Measurements from ENCODE around the gene PRKACG. TPM values are rescaled to one million over a fixed set of nuclear protein-coding genes. Genes with fewer than 3 reads are reported as not detected.
A peak's percentile ranks its signal among the peaks of the same experiment; 100 is the strongest.

PRKACG gene
- total and polyA plus RNA-seq, 4 donors, result not detected

DNA sequence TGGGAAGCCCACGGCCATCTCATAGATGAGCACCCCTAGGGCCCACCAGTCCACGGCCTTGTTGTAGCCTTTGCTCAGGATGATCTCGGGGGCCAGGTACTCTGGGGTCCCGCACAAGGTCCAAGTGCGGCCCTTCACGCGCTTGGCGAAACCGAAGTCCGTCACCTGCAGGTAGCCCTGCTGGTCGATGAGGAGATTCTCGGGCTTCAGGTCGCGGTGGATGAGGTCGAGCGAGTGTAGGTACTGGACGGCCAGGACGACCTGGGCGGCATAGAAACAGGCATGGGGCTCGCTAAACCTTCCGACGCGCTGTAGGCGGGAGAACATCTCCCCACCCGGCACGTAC is 558 bp downstream of the PRKACG start:
- 95 to 96% methylated on average over 26 of the region's 26 CpGs for WGBS, 2 donors
- ATAC-seq (ENCODE audit: insufficient read depth, low FRiP score), result no peak
- TF ChIP-seq, protein P1, sequence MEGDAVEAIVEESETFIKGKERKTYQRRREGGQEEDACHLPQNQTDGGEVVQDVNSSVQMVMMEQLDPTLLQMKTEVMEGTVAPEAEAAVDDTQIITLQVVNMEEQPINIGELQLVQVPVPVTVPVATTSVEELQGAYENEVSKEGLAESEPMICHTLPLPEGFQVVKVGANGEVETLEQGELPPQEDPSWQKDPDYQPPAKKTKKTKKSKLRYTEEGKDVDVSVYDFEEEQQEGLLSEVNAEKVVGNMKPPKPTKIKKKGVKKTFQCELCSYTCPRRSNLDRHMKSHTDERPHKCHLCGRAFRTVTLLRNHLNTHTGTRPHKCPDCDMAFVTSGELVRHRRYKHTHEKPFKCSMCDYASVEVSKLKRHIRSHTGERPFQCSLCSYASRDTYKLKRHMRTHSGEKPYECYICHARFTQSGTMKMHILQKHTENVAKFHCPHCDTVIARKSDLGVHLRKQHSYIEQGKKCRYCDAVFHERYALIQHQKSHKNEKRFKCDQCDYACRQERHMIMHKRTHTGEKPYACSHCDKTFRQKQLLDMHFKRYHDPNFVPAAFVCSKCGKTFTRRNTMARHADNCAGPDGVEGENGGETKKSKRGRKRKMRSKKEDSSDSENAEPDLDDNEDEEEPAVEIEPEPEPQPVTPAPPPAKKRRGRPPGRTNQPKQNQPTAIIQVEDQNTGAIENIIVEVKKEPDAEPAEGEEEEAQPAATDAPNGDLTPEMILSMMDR (IDR thresholded peaks at IDR 0.05; ENCODE audit: control extremely low read depth, extremely low read depth), result no peak

DNA sequence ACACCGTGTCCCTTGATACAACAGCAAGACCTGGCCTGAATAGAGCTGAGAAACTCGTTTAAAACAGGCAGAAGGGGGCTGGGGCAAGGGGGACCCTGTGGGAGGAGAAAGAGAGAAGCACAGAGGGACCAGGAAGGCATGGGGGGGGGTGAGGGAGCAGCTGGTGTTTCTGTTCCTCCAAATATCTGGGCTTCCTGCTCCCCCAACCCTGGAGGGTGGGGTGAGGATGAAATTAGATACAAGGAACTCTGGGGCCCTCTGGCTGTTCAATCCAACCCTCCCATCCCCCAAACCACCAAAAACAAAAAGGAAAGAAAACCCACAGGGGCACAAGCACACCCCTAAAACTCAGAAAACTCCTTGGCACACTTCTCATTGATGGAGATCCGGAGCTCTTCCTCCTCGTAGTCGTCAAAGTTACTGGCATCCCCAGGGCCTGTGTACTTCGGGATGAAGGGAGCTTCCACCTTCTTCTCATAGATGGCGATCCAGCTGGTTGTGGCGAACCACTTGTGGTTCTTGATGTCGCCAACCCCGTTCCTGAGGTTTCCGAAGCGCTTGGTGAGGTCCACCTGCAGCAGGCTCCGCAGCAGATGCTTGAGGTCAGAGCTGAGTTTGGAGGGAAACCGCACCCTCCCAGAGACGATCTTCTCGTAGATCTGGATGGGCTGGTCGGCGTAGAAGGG is 1.1 kb downstream of the PRKACG start:
- Histone ChIP-seq H3K9ac (ENCODE audit: insufficient read depth in 1 of 2, low read length in 2 of 2) (no peak overlapping the region), H3K4me3 (no peak overlapping the region), H3K27ac (ENCODE audit: low read depth in 1 of 2, low read length in 1 of 2) (no peak overlapping the region), H3K36me3 (ENCODE audit: control insufficient read depth in 4 of 4, insufficient read depth in 4 of 4, low read length in 4 of 4) (no peaks in the 10 kb centered on the region), H3K4me1 (ENCODE audit: control insufficient read depth in 5 of 5, insufficient read depth in 5 of 5, low read length in 5 of 5) (peaks cover 0 to 10% (median 0%) of the 10 kb centered on the region in 5 donors), H3K27me3 (ENCODE audit: control insufficient read depth in 3 of 3, insufficient read depth in 3 of 3, low read length in 2 of 3) (no peaks in the 10 kb centered on the region), H3K9me3 (ENCODE audit: control insufficient read depth in 4 of 4, insufficient read depth in 3 of 4, low read length in 3 of 4) (no peaks in the 10 kb centered on the region)
- ATAC-seq (ENCODE audit: insufficient read depth, low FRiP score), result no peak
- WGBS, 2 donors, result 25 to 60% methylated on average over 18 of the region's 18 CpGs
- DNase-seq, result no peak
- TF ChIP-seq, protein P1 (IDR thresholded peaks at IDR 0.05; ENCODE audit: control extremely low read depth, extremely low read depth), result no peak

More for the DNA sequence above, 558 bp downstream of the PRKACG start:
- H3K27me3 ChIP-seq (ENCODE audit: control insufficient read depth in 3 of 3, insufficient read depth in 3 of 3, low read length in 2 of 3), result no peaks in the 10 kb centered on the region
- no peaks in the 10 kb centered on the region for H3K36me3 ChIP-seq (ENCODE audit: control insufficient read depth in 4 of 4, insufficient read depth in 4 of 4, low read length in 4 of 4)
- no peak overlapping the region for H3K4me3 ChIP-seq
- DNase-seq, result no peak
- H3K9ac ChIP-seq (ENCODE audit: insufficient read depth in 1 of 2, low read length in 2 of 2), result no peak overlapping the region
- H3K4me1 ChIP-seq (ENCODE audit: control insufficient read depth in 5 of 5, insufficient read depth in 5 of 5, low read length in 5 of 5), result peaks cover 0 to 10% (median 0%) of the 10 kb centered on the region in 5 donors
- no peak overlapping the region for H3K27ac ChIP-seq (ENCODE audit: low read depth in 1 of 2, low read length in 1 of 2)
- no peaks in the 10 kb centered on the region for H3K9me3 ChIP-seq (ENCODE audit: control insufficient read depth in 4 of 4, insufficient read depth in 3 of 4, low read length in 3 of 4)

DNA sequence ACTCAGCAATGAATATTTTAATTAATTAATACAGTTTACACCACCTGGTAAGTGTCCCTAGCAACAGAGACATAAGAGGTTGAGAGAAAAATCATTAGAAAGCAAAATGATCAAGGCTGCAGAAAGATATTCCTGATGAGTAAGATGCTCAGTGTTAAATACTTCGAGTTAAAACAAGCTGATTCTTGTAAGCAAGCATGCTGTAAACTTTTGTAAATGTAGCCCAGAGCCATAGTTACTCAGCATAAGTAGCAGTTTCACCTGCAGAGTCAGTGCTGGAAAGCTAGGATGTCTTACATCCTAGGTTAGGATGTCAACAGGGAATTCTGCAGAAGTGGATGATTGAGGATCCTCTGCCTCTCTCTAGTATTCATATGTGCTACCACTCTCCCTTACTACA is 4.2 kb downstream of the PRKACG start:
- 78 to 95% methylated on average over 1 of the region's 1 CpG for WGBS, 2 donors
- Histone ChIP-seq H3K27me3 (ENCODE audit: control insufficient read depth in 3 of 3, insufficient read depth in 3 of 3, low read length in 2 of 3) (no peaks in the 10 kb centered on the region), H3K36me3 (ENCODE audit: control insufficient read depth in 4 of 4, insufficient read depth in 4 of 4, low read length in 4 of 4) (peaks cover 0 to 2% (median 0%) of the 10 kb centered on the region in 4 donors), H3K9me3 (ENCODE audit: control insufficient read depth in 4 of 4, insufficient read depth in 3 of 4, low read length in 3 of 4) (no peaks in the 10 kb centered on the region), H3K27ac (ENCODE audit: low read depth in 1 of 2, low read length in 1 of 2) (no peak overlapping the region), H3K4me3 (no peak overlapping the region), H3K4me1 (ENCODE audit: control insufficient read depth in 5 of 5, insufficient read depth in 5 of 5, low read length in 5 of 5) (peaks cover 0 to 3% (median 0%) of the 10 kb centered on the region in 5 donors), H3K9ac (ENCODE audit: insufficient read depth in 1 of 2, low read length in 2 of 2) (no peak overlapping the region)
- DNase-seq, result no peak
- no peak for ATAC-seq (ENCODE audit: insufficient read depth, low FRiP score)
- TF ChIP-seq, protein P1 (IDR thresholded peaks at IDR 0.05; ENCODE audit: control extremely low read depth, extremely low read depth), result no peak

DNA sequence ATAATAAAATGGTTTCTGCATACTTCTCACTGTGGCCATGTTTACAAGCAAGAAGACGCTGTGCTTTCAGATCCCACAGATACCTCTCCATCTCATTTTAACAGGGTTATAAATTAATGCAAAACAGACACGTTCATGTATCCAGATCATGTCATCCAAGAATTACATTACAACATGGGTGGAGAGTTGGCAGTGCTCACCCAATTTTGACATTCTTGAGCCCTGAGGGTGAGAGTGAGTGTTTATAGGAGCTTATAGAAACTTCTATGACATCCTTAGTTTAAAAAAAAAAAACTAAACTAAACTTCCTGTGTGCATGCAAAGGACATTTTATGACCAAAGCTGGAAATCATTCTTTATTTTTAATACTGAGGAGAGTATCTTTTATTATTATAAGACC is 9.1 kb downstream of the PRKACG start:
- no peaks in the 10 kb centered on the region for H3K27me3 ChIP-seq (ENCODE audit: control insufficient read depth in 3 of 3, insufficient read depth in 3 of 3, low read length in 2 of 3)
- H3K4me3 ChIP-seq, result no peak overlapping the region
- no peak overlapping the region for H3K9ac ChIP-seq (ENCODE audit: insufficient read depth in 1 of 2, low read length in 2 of 2)
- H3K36me3 ChIP-seq (ENCODE audit: control insufficient read depth in 4 of 4, insufficient read depth in 4 of 4, low read length in 4 of 4), result peaks cover 0 to 2% (median 0%) of the 10 kb centered on the region in 4 donors
- peaks cover 0 to 6% (median 0%) of the 10 kb centered on the region in 5 donors for H3K4me1 ChIP-seq (ENCODE audit: control insufficient read depth in 5 of 5, insufficient read depth in 5 of 5, low read length in 5 of 5)
- DNase-seq (peak in 2 of 3 donors; percentile 36 to 52), ATAC-seq (ENCODE audit: insufficient read depth, low FRiP score) (no peak)
- no peak overlapping the region for H3K27ac ChIP-seq (ENCODE audit: low read depth in 1 of 2, low read length in 1 of 2)
- TF ChIP-seq, protein P1 (IDR thresholded peaks at IDR 0.05; ENCODE audit: control extremely low read depth, extremely low read depth), result no peak
- no peaks in the 10 kb centered on the region for H3K9me3 ChIP-seq (ENCODE audit: control insufficient read depth in 4 of 4, insufficient read depth in 3 of 4, low read length in 3 of 4)
- 54 to 78% methylated on average over 2 of the region's 2 CpGs for WGBS, 2 donors
